Calu3 (cell line): Measurements from ENCODE around the gene GALK1. TPM values are rescaled to one million over a fixed set of nuclear protein-coding genes. Genes with fewer than 3 reads are reported as not detected.
A peak's percentile ranks its signal among the peaks of the same experiment; 100 is the strongest.

Experiments used
- BruUV-seq: library from RNA; stranded (reverse); fragments of 400-500 nt; replicated peaks from 2 replicates; lab custom pipeline; 2021; lab: Mats Ljungman, UMichigan
- CTCF ChIA-PET: fragments of 300-600 bp; sonication (Branson Sonifier 250); formaldehyde crosslinking; loops from one replicate; lab custom pipeline; 2022; ENCODE audit warnings: antibody characterized with exemption; lab: Charles Lee
- DNase-seq: peaks from one replicate; pipeline ENCODE4 v3.0.0; 2022
- H3K27ac Mint-ChIP-seq: one replicate; pipeline ENCODE4 v1.8.0; 2022; ENCODE audit warnings: mixed read lengths; ENCODE audit not compliant: unreplicated experiment
- H3K27me3 Mint-ChIP-seq: one replicate; pipeline ENCODE4 v1.8.0; 2022; ENCODE audit warnings: mixed read lengths; ENCODE audit not compliant: unreplicated experiment
- H3K36me3 Mint-ChIP-seq: one replicate; pipeline ENCODE4 v1.8.0; 2022; ENCODE audit warnings: mild to moderate bottlenecking, moderate library complexity, mixed read lengths; ENCODE audit not compliant: insufficient read depth, unreplicated experiment
- H3K4me1 Mint-ChIP-seq: one replicate; pipeline ENCODE4 v1.8.0; 2022; ENCODE audit warnings: mild to moderate bottlenecking, low read depth, mixed read lengths; ENCODE audit not compliant: unreplicated experiment
- H3K4me3 Mint-ChIP-seq: one replicate; pipeline ENCODE4 v1.8.0; 2022; ENCODE audit warnings: mild to moderate bottlenecking, low read depth, moderate library complexity, mixed read lengths; ENCODE audit not compliant: unreplicated experiment
- H3K9me3 Mint-ChIP-seq: one replicate; pipeline ENCODE4 v1.8.0; 2022; ENCODE audit warnings: low read depth, mixed read lengths; ENCODE audit not compliant: unreplicated experiment
- CTCF ChIP-seq: fragments of 200-600 bp; IDR thresholded peaks from one replicate; pipeline ENCODE4 v1.8.0; 2022; ENCODE audit warnings: antibody characterized with exemption; ENCODE audit not compliant: unreplicated experiment
- intact Hi-C: fragments of 100-400 bp; cut with micrococcal nuclease; formaldehyde crosslinking; loops from one replicate; pipeline ENCODE4 v1.10.0; 2022; ENCODE audit not compliant: unreplicated experiment
- total RNA-seq: library from RNA; stranded (reverse); gene quantifications from 2 replicates; pipeline ENCODE4 v1.2.3, GENCODE V29; 2022

Gene GALK1
- total RNA-seq, 1 experiment from 2014 or later = 20.4 TPM

- DNase-seq = no peak
- H3K27me3 Mint-ChIP-seq = no peaks in the 10 kb centered on the region
- peaks cover 8% of the 10 kb centered on the region for H3K4me1 Mint-ChIP-seq
- TF ChIP-seq CTCF = no peak
- TSS peak; percentile 93 for BruUV-seq
- no peak overlapping the region for H3K27ac Mint-ChIP-seq
- intact Hi-C loops = no loop called here
- H3K9me3 Mint-ChIP-seq = no peaks in the 10 kb centered on the region
- H3K4me3 Mint-ChIP-seq = no peak overlapping the region
- CTCF ChIA-PET = no interaction called here
- H3K36me3 Mint-ChIP-seq = peaks cover 51% of the 10 kb centered on the region
These were observed 7.8 kb downstream of the GALK1 start for GRCh38 chr17:75757086-75757681.

- CTCF ChIA-PET = no interaction called here
- peaks cover 48% of the 10 kb centered on the region for H3K36me3 Mint-ChIP-seq
- no peak for TF ChIP-seq CTCF
- H3K9me3 Mint-ChIP-seq = no peaks in the 10 kb centered on the region
- H3K27ac Mint-ChIP-seq = no peak overlapping the region
- intact Hi-C loops = no loop called here
- H3K27me3 Mint-ChIP-seq = no peaks in the 10 kb centered on the region
- DNase-seq = no peak
- peaks cover 8% of the 10 kb centered on the region for H3K4me1 Mint-ChIP-seq
- no TSS peak for BruUV-seq
- no peak overlapping the region for H3K4me3 Mint-ChIP-seq
These were observed 8.4 kb downstream of the GALK1 start for GRCh38 chr17:75756451-75757085.

GRCh38 chr17:75755990-75756389 lies 9.0 kb downstream of the GALK1 start:
- Mint-ChIP-seq H3K27ac (no peak overlapping the region), H3K4me1 (peaks cover 8% of the 10 kb centered on the region), H3K4me3 (no peak overlapping the region), H3K9me3 (no peaks in the 10 kb centered on the region), H3K36me3 (peaks cover 47% of the 10 kb centered on the region), H3K27me3 (no peaks in the 10 kb centered on the region)
- no peak for DNase-seq
- intact Hi-C loops = no loop called here
- TF ChIP-seq CTCF = no peak
- no TSS peak for BruUV-seq
- CTCF ChIA-PET = interaction anchor here (1.2 kb wide), 1 partner anchor 9 kb away, joined by 3 read pairs; no protein-coding TSS in a partner anchor

- H3K27ac Mint-ChIP-seq = no peak overlapping the region
- no peak overlapping the region for H3K4me3 Mint-ChIP-seq
- TF ChIP-seq CTCF = no peak
- CTCF ChIA-PET = interaction anchor here (1.2 kb wide), 1 partner anchor 9 kb away, joined by 3 read pairs; no protein-coding TSS in a partner anchor
- H3K36me3 Mint-ChIP-seq = peaks cover 53% of the 10 kb centered on the region
- BruUV-seq = no TSS peak
- no peaks in the 10 kb centered on the region for H3K27me3 Mint-ChIP-seq
- H3K9me3 Mint-ChIP-seq = no peaks in the 10 kb centered on the region
- intact Hi-C loops = no loop called here
- no peak for DNase-seq
- peaks cover 8% of the 10 kb centered on the region for H3K4me1 Mint-ChIP-seq
These were observed 9.6 kb downstream of the GALK1 start for GRCh38 chr17:75755205-75755901.
